HG02759 (cell line): Measurements from ENCODE around the gene DNAJC6.

Experiments
- ATAC-seq: cut with Tn5 transposase; IDR thresholded peaks from one replicate; pipeline ENCODE4 v1.9.1; 2021; ENCODE audit warnings: mild to moderate bottlenecking, moderate library complexity; ENCODE audit not compliant: unreplicated experiment

The DNAJC6 gene

DNA sequence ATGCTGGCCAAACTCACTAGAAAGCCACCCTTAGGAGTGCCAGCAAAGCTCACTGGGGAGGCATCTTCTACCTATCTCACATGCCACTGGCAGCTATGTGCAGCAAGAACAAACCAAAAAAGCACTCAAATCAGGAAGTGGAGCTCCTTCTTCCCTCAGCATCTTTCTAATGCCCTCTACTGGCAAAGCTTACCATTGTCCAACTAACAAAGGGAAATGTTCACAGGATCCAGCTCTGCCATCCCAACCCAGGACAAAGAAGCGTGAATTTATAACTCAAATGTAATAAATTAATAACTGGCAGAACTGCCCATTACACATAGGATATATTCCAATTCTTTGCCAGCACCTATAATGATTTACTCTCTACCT, 150.0 kb downstream of the DNAJC6 start:
- peak; percentile 77 for ATAC-seq
